ENCODE data around the gene DNAH8.

DNA sequence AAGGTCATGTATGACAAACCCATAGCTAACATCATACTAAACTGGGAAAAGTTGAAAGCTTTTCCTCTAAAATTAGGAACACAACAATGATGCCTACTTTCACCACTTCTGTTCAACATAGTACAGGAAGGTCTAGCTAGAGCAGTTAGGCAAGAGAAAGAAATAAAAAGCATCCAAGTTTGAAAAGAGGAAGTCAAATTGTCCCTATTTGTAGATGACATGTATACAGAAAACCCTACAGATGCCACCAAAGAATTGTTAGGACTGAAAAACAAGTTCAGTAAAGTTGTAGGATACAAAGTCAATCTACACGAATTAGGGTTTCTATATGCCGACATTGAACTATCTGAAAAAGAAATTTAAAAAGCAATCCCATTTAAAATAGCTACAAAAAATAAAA lies 244.0 kb downstream of the DNAH8 start:
- TF ChIP-seq, protein P1, sequence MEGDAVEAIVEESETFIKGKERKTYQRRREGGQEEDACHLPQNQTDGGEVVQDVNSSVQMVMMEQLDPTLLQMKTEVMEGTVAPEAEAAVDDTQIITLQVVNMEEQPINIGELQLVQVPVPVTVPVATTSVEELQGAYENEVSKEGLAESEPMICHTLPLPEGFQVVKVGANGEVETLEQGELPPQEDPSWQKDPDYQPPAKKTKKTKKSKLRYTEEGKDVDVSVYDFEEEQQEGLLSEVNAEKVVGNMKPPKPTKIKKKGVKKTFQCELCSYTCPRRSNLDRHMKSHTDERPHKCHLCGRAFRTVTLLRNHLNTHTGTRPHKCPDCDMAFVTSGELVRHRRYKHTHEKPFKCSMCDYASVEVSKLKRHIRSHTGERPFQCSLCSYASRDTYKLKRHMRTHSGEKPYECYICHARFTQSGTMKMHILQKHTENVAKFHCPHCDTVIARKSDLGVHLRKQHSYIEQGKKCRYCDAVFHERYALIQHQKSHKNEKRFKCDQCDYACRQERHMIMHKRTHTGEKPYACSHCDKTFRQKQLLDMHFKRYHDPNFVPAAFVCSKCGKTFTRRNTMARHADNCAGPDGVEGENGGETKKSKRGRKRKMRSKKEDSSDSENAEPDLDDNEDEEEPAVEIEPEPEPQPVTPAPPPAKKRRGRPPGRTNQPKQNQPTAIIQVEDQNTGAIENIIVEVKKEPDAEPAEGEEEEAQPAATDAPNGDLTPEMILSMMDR (IDR thresholded peaks at IDR 0.05), result no peak
- TF ChIP-seq EP300 (IDR thresholded peaks at IDR 0.05), result no peak
- no peak for TF ChIP-seq POLR2A (IDR thresholded peaks at IDR 0.05)

All from tibial nerve (tissue), 4 donors.